ENCODE data around the gene CHODL.

CHODL gene, protein sequence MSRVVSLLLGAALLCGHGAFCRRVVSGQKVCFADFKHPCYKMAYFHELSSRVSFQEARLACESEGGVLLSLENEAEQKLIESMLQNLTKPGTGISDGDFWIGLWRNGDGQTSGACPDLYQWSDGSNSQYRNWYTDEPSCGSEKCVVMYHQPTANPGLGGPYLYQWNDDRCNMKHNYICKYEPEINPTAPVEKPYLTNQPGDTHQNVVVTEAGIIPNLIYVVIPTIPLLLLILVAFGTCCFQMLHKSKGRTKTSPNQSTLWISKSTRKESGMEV

DNA sequence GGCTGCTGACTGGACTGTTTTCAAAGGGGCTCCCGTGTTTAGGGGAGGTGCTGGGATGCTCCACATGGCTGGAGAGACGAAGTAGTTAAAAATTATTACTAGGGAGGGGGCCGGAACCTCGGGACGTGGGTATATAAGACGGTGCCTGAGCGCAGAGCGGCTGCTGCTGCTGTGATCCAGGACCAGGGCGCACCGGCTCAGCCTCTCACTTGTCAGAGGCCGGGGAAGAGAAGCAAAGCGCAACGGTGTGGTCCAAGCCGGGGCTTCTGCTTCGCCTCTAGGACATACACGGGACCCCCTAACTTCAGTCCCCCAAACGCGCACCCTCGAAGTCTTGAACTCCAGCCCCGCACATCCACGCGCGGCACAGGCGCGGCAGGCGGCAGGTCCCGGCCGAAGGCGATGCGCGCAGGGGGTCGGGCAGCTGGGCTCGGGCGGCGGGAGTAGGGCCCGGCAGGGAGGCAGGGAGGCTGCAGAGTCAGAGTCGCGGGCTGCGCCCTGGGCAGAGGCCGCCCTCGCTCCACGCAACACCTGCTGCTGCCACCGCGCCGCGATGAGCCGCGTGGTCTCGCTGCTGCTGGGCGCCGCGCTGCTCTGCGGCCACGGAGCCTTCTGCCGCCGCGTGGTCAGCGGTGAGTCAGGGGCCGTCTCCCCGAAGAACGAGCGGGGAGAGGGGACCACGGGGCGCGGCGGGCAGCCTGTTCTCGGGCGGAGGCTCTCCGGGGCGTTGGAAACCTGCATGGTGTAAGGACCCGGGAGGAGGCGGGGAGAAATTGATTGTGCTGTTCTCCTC lies at the start of gene CHODL:
Gene CHODL (plus strand): TSS at position 163 of the 793 bp plus-strand sequence. CDS start 391 bp downstream, at position 554.
- DNase-seq: no peak

- no peak for DNase-seq
Measured at GRCh38 chr21:18204931-18205330, 39.7 kb upstream of the CHODL start.

DNA sequence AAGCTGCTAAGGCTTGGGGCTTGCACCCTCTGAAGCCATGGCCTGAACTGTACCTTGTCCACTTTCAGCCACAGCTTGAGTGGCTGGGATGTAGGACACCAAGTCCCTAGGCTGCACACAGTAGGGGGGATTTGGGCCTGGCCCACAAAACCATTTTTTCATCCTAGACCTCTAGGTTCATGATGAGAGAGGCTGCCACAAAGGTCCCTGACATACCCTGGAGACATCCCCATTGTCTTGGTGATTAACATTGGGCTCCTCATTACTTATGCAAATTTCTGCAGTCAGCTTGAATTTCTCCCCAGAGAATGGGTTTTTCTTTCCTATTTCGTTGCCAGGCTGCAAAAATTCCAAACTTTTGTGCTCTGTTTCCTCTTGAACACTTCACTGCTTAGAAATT lies 26.3 kb upstream of the CHODL start:
- no peak for DNase-seq

DNA sequence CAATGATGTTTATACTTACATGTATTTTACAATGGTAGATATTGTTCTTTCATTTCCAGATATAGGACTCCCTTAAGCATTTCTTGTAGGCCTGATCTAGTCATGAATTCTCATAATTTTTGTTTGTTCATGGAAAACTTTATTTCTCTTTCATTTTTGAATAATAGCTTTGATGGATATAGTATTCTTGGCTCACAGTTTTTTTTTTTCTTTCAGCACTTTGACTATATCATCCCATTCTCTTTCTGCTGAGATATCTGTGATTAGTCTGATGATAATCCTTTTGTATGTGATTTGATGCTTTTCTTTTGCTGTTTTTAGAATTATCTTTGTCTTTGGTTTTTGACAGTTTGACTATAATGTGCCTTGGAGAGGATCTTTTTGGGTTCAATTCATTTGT lies 24.1 kb upstream of the CHODL start:
- no peak for DNase-seq

GRCh38 chr21:18222346-18222745 lies 22.3 kb upstream of the CHODL start:
- DNase-seq: no peak

DNA sequence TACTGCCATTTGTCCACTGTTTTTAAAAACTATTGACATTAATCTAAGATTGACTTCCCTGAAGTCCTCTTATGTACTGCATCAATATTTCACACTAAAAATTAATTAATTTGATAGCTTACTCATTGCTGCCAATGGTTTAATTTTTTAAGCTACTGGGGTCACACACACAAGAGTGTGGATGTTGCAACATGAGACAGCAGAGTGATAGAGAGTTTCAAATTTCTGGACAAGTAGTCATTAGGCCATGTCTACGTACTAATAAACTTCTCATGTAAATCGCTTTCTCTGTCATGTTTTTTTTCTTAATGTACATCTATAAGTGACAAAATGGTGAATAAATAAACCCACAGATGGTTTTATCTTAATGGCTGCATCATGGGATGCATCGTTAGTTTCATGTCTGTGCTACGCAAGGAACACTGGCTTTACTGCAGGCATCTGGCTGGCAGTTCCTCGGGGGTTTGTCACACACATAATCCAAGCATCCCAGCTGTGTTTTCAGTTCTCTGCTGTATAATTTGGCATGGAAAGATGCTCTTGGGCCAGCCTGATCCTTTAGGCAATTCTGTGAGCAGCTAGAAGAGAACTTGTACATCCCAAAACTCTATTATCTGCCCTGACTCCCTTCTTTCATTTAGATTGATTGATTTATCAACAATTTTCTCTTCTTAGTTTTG lies 16.4 kb upstream of the CHODL start:
- no peak for DNase-seq

- no peak for DNase-seq
Measured at GRCh38 chr21:18235545-18235944, 9.1 kb upstream of the CHODL start.

- DNase-seq: no peak
Measured at GRCh38 chr21:18245464-18245967, 883 bp downstream of the CHODL start.

- no peak for DNase-seq
Measured at GRCh38 chr21:18248171-18248570, 3.5 kb downstream of the CHODL start.

DNA sequence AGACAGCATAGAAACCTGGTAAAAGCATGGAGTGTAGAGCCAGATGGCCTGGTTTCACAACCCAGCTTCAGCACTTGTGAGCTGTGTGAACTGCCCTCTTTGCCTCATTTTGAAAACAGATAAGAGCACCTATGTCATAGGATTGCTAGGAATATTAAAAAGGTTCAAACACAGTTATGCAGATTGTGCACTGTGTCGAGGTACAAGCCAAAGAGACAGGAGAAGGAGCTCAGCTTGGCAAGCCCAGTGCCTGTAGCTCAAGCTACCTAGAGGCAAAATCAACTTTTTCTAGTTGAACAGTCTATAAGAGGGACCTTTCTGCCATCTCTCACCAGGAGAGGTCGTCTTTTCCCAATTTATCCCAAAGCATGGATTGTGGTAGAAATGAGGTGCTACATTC lies 5.0 kb downstream of the CHODL start:
- no peak for DNase-seq

GRCh38 chr21:18251065-18251464 lies 6.4 kb downstream of the CHODL start:
- DNase-seq: no peak

- DNase-seq: no peak
Measured at GRCh38 chr21:18252256-18252655, 7.6 kb downstream of the CHODL start.

DNA sequence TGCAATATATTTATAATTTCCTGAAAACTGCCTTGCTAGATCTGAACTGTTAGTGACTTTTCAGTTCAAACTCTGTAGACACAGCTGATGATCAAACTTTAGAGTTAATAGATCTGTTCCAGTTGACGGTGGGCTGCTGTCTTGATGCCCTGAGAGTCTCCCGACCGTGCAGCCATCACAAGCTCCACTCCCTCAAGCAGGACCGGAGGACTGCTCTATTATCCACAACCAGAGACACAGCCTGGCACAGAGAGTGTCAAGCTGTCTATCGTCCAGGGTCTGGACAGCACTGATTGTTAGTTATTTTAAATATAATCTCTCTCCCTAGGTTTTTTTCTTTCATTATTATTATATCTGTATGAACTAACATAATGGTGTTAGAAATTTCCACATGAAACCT lies 8.0 kb downstream of the CHODL start:
- DNase-seq: no peak

- no peak for DNase-seq
Measured at GRCh38 chr21:18253221-18253620, 8.6 kb downstream of the CHODL start.

GRCh38 chr21:18253799-18254198 lies 9.2 kb downstream of the CHODL start:
- no peak for DNase-seq

DNA sequence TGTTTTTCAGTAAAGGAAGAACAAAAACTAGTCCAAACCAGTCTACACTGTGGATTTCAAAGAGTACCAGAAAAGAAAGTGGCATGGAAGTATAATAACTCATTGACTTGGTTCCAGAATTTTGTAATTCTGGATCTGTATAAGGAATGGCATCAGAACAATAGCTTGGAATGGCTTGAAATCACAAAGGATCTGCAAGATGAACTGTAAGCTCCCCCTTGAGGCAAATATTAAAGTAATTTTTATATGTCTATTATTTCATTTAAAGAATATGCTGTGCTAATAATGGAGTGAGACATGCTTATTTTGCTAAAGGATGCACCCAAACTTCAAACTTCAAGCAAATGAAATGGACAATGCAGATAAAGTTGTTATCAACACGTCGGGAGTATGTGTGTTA lies 21.3 kb downstream of the CHODL start:
- no peak for DNase-seq

- DNase-seq: no peak
Measured at GRCh38 chr21:18267496-18267895, 22.9 kb downstream of the CHODL start.

GRCh38 chr21:18268906-18269305 lies 24.3 kb downstream of the CHODL start:
- no peak for DNase-seq

DNA sequence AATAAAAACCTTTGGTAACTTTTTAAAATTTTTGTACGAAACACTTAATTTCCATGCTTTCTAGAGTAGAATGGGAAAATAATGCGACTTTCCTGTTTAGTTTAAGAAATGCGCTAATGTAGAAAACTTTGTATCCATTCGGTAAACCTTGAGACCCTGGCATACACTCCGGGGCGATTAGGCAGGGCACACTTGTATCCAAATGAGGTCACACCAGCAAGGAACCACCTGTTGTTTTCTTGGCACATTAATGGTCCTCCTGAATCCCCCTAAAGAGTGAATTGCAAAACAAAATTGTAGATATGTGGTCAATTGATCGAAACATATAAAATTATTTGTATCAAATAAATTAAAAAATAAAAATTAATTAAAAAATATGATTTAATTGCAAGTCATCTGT lies 25.2 kb downstream of the CHODL start:
- no peak for DNase-seq

- no peak for DNase-seq
Measured at GRCh38 chr21:18273400-18273799, 28.8 kb downstream of the CHODL start.

DNA sequence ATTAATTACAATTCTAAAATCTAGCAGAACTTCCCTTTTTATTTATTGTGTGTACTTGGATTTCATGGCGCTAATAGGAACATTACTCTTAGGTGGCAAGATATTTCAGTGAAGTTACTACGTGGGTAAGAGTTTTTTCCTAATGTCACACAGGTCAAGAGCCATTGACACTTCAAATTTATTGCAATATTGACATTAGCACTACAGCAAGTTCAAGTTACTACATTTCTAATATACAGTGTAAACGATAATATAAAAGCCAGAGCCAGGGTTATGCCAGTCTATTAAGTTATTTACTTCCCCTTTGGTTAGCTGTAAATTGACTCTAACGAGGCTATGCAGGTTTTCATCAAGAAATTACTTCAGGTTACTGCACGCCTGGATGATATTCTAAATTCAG lies 29.7 kb downstream of the CHODL start:
- DNase-seq: no peak

DNA sequence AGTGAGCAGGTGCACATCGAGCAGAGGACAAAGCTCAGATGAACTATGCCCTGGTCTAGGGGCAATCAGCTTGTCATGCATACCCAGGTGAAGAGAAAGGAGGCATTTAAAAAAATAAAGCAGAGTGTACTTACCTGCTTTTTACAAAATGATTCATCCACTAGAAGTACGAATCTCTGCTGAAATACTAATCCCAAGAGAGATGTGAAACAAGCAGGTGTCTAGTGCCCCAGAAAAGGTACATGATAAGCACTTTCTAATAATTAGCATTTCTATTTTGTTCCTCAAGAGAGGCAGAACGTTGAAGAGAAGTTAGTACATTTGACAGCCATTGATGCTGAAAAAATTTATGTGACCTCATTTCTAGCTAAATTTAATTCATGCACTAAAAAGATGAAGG lies 31.1 kb downstream of the CHODL start:
- DNase-seq: no peak

- DNase-seq: no peak
Measured at GRCh38 chr21:18285379-18285778, 40.7 kb downstream of the CHODL start.

- no peak for DNase-seq
Measured at GRCh38 chr21:18289876-18290275, 45.2 kb downstream of the CHODL start.

All from stimulated activated naive CD4-positive, alpha-beta T cell (primary cell).